AG04450 (cell line): Measurements from ENCODE around the gene PDCD7. TPM values are rescaled to one million over a fixed set of nuclear protein-coding genes. Genes with fewer than 3 reads are reported as not detected.
A peak's percentile ranks its signal among the peaks of the same experiment; 100 is the strongest.

Experiments
- CTCF ChIA-PET: fragments of 300-600, 350-600 bp; formaldehyde crosslinking; extraction: SDS; loops from one replicate; lab custom pipeline; 2022; ENCODE audit warnings: antibody characterized with exemption, inconsistent platforms; lab: Charles Lee
- POLR2A ChIA-PET: fragments of 350-600 bp; formaldehyde crosslinking; extraction: SDS; loops from one replicate; lab custom pipeline; 2021; ENCODE audit warnings: antibody characterized with exemption, inconsistent platforms; lab: Yijun Ruan, JAX
- DNase-seq: peaks from one replicate; pipeline ENCODE4 v3.0.0-alpha.2; 2011; ENCODE audit warnings: low read depth, low spot score
- H3K27ac ChIP-seq: one replicate; pipeline ENCODE4 v1.5.1; 2012; ENCODE audit warnings: low read depth, low read length, control low read depth
- H3K27me3 ChIP-seq: one replicate; pipeline ENCODE4 v1.6.0; 2012; ENCODE audit warnings: low read length; ENCODE audit not compliant: control insufficient read depth, insufficient read depth
- H3K4me3 ChIP-seq: 2 replicates; pipeline ENCODE4 v1.5.1; 2011; ENCODE audit warnings: mild to moderate bottlenecking, low read depth, low read length, control low read depth
- H3K9me3 ChIP-seq: 2 replicates; pipeline ENCODE4 v1.5.1; 2012; ENCODE audit warnings: low read length; ENCODE audit not compliant: control insufficient read depth, insufficient read depth
- CTCF ChIP-seq: IDR thresholded peaks from 2 replicates; pipeline ENCODE4 v1.5.1; 2011; ENCODE audit warnings: low read depth, low read length, control low read depth, inconsistent platforms
- polyA plus RNA-seq: library from polyadenylated mRNA; depleted of rRNA; stranded (reverse); fragments of >200 nt; gene quantifications from 2 replicates; pipeline ENCODE4 v1.2.3, GENCODE V29; 2011

PDCD7 gene
- polyA plus RNA-seq, 1 experiment: 18.0 TPM

GRCh38 chr15:65092911-65093792, 40.5 kb downstream of the PDCD7 start:
- POLR2A ChIA-PET: no interaction called here
- CTCF ChIA-PET: interaction anchor here (0.6 to 3.0 kb wide), 3 partner anchors 8 to 59 kb away, joined by 4 to 17 read pairs (median 6); no protein-coding TSS in a partner anchor
- no peak overlapping the region for H3K27ac ChIP-seq

GRCh38 chr15:65091946-65092770, 41.5 kb downstream of the PDCD7 start:
- CTCF ChIA-PET: interaction anchor here (0.6 to 3.0 kb wide), 3 partner anchors 9 to 36 kb away, joined by 3 to 17 read pairs (median 4); no protein-coding TSS in a partner anchor
- TF ChIP-seq CTCF: no peak
- no peak overlapping the region for H3K27ac ChIP-seq
- no peak for DNase-seq
- no peak overlapping the region for H3K4me3 ChIP-seq
- peaks cover 3% of the 10 kb centered on the region for H3K27me3 ChIP-seq
- no peaks in the 10 kb centered on the region for H3K9me3 ChIP-seq
- POLR2A ChIA-PET: no interaction called here

More at GRCh38 chr15:65092911-65093792, 40.5 kb downstream of the PDCD7 start:
- TF ChIP-seq CTCF: no peak
- Histone ChIP-seq H3K27me3 (peaks cover 3% of the 10 kb centered on the region), H3K9me3 (no peaks in the 10 kb centered on the region), H3K4me3 (no peak overlapping the region)
- no peak for DNase-seq

- POLR2A ChIA-PET: interaction anchor here (0.6 to 3.3 kb wide), 4 partner anchors 12 to 98 kb away, joined by 3 to 23 read pairs (median 6); partner anchors contain the start of gene RASL12
- Histone ChIP-seq H3K4me3 (no peak overlapping the region), H3K27ac (no peak overlapping the region), H3K9me3 (no peaks in the 10 kb centered on the region), H3K27me3 (peaks cover 11% of the 10 kb centered on the region)
- no peak for TF ChIP-seq CTCF
- CTCF ChIA-PET: interaction anchor here (0.7 to 2.1 kb wide), 2 partner anchors 12 to 31 kb away, joined by 3 to 10 read pairs; no protein-coding TSS in a partner anchor
- peak; percentile 59 for DNase-seq
Observed at GRCh38 chr15:65089206-65089824, 44.3 kb downstream of the PDCD7 start.

GRCh38 chr15:65088643-65089021, 45.0 kb downstream of the PDCD7 start:
- peaks cover 11% of the 10 kb centered on the region for H3K27me3 ChIP-seq
- no peak for DNase-seq
- H3K27ac ChIP-seq: no peak overlapping the region
- no peak overlapping the region for H3K4me3 ChIP-seq
- H3K9me3 ChIP-seq: no peaks in the 10 kb centered on the region
- no peak for TF ChIP-seq CTCF
- CTCF ChIA-PET: interaction anchor here (2.1 kb wide), 1 partner anchor 13 kb away, joined by 10 read pairs; no protein-coding TSS in a partner anchor
- POLR2A ChIA-PET: interaction anchor here (3.3 kb wide), 1 partner anchor 20 kb away, joined by 23 read pairs; the partner anchor contains the start of gene RASL12
